T follicular helper cell (primary cell): ENCODE results near the gene SPACA7.

ENCODE experiments used
- DNase-seq: peaks from one replicate; pipeline ENCODE4 v3.0.0-alpha.2; 2020; ENCODE audit warnings: low read depth

SPACA7 gene

GRCh38 chr13:112465251-112466131, 89.3 kb downstream of the SPACA7 start:
- DNase-seq, result no peak

GRCh38 chr13:112466132-112467058, 90.2 kb downstream of the SPACA7 start:
- no peak for DNase-seq

- no peak for DNase-seq
Observed at GRCh38 chr13:112467236-112467635, 91.1 kb downstream of the SPACA7 start.

GRCh38 chr13:112468069-112468468, 91.9 kb downstream of the SPACA7 start:
- DNase-seq, result no peak

GRCh38 chr13:112469071-112469745, 93.1 kb downstream of the SPACA7 start:
- DNase-seq, result no peak

GRCh38 chr13:112473818-112474217, 97.7 kb downstream of the SPACA7 start:
- no peak for DNase-seq

- no peak for DNase-seq
Observed at GRCh38 chr13:112474869-112475268, 98.7 kb downstream of the SPACA7 start.

- DNase-seq, result no peak
Observed at GRCh38 chr13:112475889-112476288, 99.7 kb downstream of the SPACA7 start.

- DNase-seq, result no peak
Observed at GRCh38 chr13:112477070-112477619, 101.0 kb downstream of the SPACA7 start.

GRCh38 chr13:112479389-112479788, 103.2 kb downstream of the SPACA7 start:
- no peak for DNase-seq

GRCh38 chr13:112481458-112481857, 105.3 kb downstream of the SPACA7 start:
- DNase-seq, result no peak

- no peak for DNase-seq
Observed at GRCh38 chr13:112483299-112483698, 107.1 kb downstream of the SPACA7 start.
